GM12865 (cell line): ENCODE results near the gene CCDC106.

Experiments used
- DNase-seq: peaks from one replicate; pipeline ENCODE4 v3.0.0; 2010; ENCODE audit warnings: low read depth
- H3K4me3 ChIP-seq: 2 replicates; pipeline ENCODE4 v1.5.1; 2011; ENCODE audit warnings: mild to moderate bottlenecking, low read depth, low read length, control low read depth
- TF ChIP-seq, protein P1 (sequence below): IDR thresholded peaks from 2 replicates; pipeline ENCODE4 v1.5.1; 2011; ENCODE audit warnings: low read length, control low read depth, low read depth, inconsistent platforms; ENCODE audit not compliant: insufficient read depth; ENCODE audit errors: missing control alignments

CCDC106 gene

DNA sequence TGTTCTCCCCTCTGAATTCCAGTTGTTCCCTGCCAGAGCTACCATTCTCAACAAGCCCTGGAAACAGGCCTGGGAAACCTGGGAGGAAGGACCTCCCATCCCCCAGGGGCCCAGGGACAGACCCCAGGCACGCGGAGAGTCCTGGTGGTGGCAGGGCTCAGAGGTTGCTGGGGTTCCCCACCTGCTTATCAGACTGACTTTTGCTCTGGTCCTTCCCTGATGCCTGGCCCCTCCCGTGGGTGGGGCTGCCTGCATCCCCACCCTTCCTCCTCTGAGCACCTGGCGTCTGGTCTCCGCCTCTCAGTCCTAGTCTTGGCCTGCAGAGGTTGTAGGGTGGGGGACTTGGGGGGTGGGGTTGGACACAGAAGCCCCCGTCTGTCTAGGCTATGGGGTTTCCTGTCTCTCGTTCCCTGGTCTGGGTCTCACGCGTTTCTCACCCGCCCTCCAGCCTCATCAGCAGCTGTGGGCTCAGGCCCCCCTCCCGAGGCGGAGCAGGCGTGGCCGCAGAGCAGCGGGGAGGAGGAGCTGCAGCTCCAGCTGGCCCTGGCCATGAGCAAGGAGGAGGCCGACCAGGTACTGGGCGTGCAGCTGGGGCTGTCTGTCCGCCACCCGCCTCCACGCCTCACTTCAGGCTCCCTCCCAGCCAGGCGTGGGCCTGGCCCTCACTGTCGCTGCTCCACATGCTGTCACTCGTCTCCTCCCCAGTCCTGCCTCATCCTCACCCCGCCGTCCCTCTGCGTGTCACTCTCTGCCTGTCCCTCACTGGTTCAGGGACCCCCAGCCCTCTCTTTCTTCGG, 40.6 kb downstream of the CCDC106 start:
- H3K4me3 ChIP-seq = no peak overlapping the region
- DNase-seq = no peak
- TF ChIP-seq, protein P1, sequence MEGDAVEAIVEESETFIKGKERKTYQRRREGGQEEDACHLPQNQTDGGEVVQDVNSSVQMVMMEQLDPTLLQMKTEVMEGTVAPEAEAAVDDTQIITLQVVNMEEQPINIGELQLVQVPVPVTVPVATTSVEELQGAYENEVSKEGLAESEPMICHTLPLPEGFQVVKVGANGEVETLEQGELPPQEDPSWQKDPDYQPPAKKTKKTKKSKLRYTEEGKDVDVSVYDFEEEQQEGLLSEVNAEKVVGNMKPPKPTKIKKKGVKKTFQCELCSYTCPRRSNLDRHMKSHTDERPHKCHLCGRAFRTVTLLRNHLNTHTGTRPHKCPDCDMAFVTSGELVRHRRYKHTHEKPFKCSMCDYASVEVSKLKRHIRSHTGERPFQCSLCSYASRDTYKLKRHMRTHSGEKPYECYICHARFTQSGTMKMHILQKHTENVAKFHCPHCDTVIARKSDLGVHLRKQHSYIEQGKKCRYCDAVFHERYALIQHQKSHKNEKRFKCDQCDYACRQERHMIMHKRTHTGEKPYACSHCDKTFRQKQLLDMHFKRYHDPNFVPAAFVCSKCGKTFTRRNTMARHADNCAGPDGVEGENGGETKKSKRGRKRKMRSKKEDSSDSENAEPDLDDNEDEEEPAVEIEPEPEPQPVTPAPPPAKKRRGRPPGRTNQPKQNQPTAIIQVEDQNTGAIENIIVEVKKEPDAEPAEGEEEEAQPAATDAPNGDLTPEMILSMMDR = no peak

DNA sequence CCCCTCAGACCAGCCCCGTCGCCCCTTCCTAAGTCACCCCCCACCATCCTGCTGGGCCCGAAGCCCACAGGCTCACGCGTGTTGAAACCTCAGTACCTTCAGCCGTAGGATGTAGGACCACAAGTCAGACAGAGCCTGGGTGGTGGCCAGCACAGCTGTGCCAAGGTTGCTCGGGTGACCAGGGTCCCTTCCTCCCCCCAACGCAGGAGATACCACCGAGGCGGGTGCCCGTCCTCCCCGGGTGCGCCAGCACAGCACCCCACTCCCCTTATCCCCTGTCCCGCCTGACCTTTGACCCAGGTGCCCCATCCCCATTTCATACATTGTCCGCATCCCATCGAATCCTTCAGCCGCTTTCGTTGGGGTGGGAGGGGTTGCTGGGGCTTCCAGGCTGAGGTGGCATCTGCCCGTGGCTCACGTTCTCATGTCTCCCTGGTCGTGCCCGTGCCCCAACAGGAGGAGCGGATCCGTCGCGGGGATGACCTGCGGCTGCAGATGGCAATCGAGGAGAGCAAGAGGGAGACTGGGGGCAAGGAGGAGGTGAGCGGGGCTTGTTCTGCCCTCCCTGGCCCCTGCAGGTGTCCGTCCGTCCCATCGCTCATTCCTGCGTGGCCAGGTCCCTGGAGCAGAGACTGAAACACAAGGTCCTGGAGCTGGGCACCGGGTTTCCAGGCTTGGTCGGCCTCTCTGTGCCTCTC, 41.5 kb downstream of the CCDC106 start:
- TF ChIP-seq, protein P1 = no peak
- no peak overlapping the region for H3K4me3 ChIP-seq
- no peak for DNase-seq

DNA sequence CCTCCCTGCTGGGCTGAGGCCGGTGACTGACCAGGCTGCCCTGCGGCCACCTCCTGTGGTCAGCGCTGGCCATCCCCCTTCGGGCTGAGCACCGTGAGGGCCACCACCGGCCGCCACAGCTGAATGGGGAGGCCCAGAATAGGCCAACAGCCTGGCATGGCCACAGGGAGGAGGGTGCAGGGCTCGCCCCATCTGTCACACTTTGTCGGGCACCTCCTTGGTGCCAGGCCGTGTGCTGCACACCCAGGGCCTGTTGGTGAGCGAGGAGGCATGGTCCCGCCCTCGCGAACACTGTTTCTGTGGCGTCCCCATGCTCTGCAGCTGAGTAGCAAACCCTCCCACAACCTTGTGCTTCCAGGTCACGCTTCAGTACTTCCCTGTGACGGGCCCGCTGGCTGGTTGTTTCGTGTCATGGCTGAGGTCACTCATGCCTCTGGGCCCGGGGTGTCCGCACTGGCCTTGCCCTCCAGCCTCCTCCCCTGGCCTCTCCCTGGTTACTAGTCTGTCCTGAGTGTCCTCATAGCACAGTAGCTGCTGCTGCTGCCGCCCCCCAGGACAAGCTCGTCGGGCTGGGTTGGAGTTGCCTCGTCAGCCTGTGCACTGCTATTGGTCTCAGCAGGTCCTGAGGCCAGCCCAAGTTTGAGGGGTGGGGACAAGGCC, 42.2 kb downstream of the CCDC106 start:
- no peak overlapping the region for H3K4me3 ChIP-seq
- no peak for DNase-seq
- TF ChIP-seq, protein P1 = no peak

DNA sequence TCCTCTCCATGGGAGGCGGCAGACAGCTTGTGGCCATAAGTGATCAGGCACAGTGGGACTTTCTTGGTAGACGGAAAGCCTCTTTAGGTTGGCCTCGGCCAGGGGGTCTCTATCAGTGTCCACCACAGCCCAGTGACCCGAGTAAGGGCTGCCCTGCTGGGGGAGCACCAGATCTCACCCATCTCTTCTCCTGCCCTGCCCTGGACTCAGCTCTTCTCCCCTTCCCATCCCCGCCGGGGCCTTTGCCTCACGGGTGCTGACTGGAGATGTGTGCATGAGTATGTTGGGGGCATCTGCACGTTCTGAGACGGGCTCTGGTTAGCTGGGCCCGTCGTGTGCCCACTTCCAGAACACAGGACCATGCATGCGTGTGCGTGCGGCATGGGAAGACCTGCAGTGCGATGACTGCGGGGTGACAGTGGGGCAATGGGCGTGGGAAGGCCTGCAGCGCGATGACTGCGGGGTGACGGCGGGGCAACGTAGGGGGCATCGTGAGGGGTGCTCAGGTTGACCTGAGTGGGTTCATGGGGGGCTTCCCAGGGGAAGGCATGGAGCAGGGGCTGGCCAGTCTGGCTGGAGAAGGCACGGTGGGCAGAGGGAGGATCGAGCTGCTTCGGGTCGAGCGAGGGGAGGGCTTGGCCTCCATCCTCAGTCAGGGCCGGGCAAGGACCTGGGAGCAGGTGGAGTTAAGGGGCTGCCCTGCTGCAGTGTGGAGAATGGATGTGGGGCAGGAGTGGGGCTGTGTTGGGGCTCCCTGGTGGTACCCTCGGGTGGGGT, 42.9 kb downstream of the CCDC106 start:
- TF ChIP-seq, protein P1 = no peak
- no peak for DNase-seq
- H3K4me3 ChIP-seq = no peak overlapping the region

GRCh38 chr19:55691561-55692481, 43.8 kb downstream of the CCDC106 start:
- TF ChIP-seq, protein P1 = no peak
- no peak for DNase-seq
- no peak overlapping the region for H3K4me3 ChIP-seq
